GM12878 (cell line): Measurements from ENCODE around the gene LGALS4. TPM values are rescaled to one million over a fixed set of nuclear protein-coding genes. Genes with fewer than 3 reads are reported as not detected.

Source experiments
- ATF7 ChIP-seq: fragments of 450-650 bp; IDR thresholded peaks from 2 replicates; pipeline ENCODE4 v1.6.1; 2016; ENCODE audit warnings: low read depth, mild to moderate bottlenecking
- BCL3 ChIP-seq: IDR thresholded peaks from 2 replicates; pipeline ENCODE4 v1.6.1; 2011; ENCODE audit warnings: borderline replicate concordance, low read depth, mild to moderate bottlenecking, moderate library complexity, low read length; ENCODE audit not compliant: insufficient read depth, poor library complexity, severe bottlenecking
- CBX5 ChIP-seq: sonication (generic); IDR thresholded peaks from 2 replicates; pipeline ENCODE4 v1.6.1; 2016; ENCODE audit warnings: low read depth, moderate library complexity, mild to moderate bottlenecking, inconsistent platforms
- CHD1 ChIP-seq: IDR thresholded peaks from 2 replicates; pipeline ENCODE4 v1.6.1; 2012; ENCODE audit warnings: low read depth, low read length, improper control_type of control experiment
- EGR1 ChIP-seq, 2 experiments: IDR thresholded peaks; 1 replicate in 1 of 2; 2 replicates in 1 of 2; pipeline ENCODE4 v1.6.1; 2011 to 2012; ENCODE audit warnings: low read depth in 2 of 2, low read length in 2 of 2, borderline replicate concordance in 1 of 2, mild to moderate bottlenecking in 1 of 2, moderate library complexity in 1 of 2
- GATAD2B ChIP-seq: fragments of 450-650 bp; conservative IDR thresholded peaks from 2 replicates; pipeline ENCODE4 v1.6.1; 2017; ENCODE audit warnings: low read depth, mild to moderate bottlenecking, moderate library complexity
- HCFC1 ChIP-seq: fragments of 150-350 bp; IDR thresholded peaks from 2 replicates; pipeline ENCODE4 v1.6.1; 2014; ENCODE audit warnings: low read length
- HDAC6 ChIP-seq: fragments of 200-600 bp; sonication (generic); IDR thresholded peaks from one replicate; pipeline ENCODE4 v1.8.0; 2017; ENCODE audit warnings: antibody characterized with exemption; ENCODE audit not compliant: unreplicated experiment
- JUNB ChIP-seq: IDR thresholded peaks from 2 replicates; pipeline ENCODE4 v1.6.1; 2016; ENCODE audit warnings: antibody characterized with exemption, mild to moderate bottlenecking
- MAX ChIP-seq: IDR thresholded peaks from 2 replicates; pipeline ENCODE4 v1.6.1; 2012; ENCODE audit warnings: low read depth, low read length, improper control_type of control experiment
- MXI1 ChIP-seq: fragments of 150-350 bp; IDR thresholded peaks from 2 replicates; pipeline ENCODE4 v1.6.1; 2011; ENCODE audit warnings: low read depth, mild to moderate bottlenecking, inconsistent platforms, low read length, improper control_type of control experiment
- MYC ChIP-seq: IDR thresholded peaks from 2 replicates; pipeline ENCODE4 v1.6.1; 2011; ENCODE audit warnings: mild to moderate bottlenecking, low read length, moderate library complexity, inconsistent platforms; ENCODE audit not compliant: insufficient read depth, insufficient replicate concordance, insufficient read length, severe bottlenecking
- NBN ChIP-seq: fragments of 450-650 bp; IDR thresholded peaks from 2 replicates; pipeline ENCODE4 v1.6.1; 2016
- NFIC ChIP-seq: IDR thresholded peaks from 2 replicates; pipeline ENCODE4 v1.6.1; 2012; ENCODE audit warnings: low read depth, mild to moderate bottlenecking, inconsistent platforms, low read length, moderate library complexity
- NFXL1 ChIP-seq: fragments of 450-650 bp; IDR thresholded peaks from 2 replicates; pipeline ENCODE4 v1.6.1; 2017; ENCODE audit warnings: antibody characterized with exemption, mild to moderate bottlenecking, borderline replicate concordance
- NFYA ChIP-seq: IDR thresholded peaks from 2 replicates; pipeline ENCODE4 v1.6.1; 2011; ENCODE audit warnings: low read depth, mild to moderate bottlenecking, low read length, improper control_type of control experiment, borderline replicate concordance
- RB1 ChIP-seq: fragments of 450-650 bp; formaldehyde crosslinking; IDR thresholded peaks from 2 replicates; pipeline ENCODE4 v1.6.1; 2017; ENCODE audit warnings: mild to moderate bottlenecking, borderline replicate concordance
- RBBP5 ChIP-seq: fragments of 200-600 bp; sonication (generic); conservative IDR thresholded peaks from 2 replicates; pipeline ENCODE4 v1.6.1; 2016
- SUZ12 ChIP-seq: fragments of 200-600 bp; sonication (generic); IDR thresholded peaks from one replicate; pipeline ENCODE4 v1.6.1; 2018; ENCODE audit warnings: antibody characterized with exemption, mild to moderate bottlenecking; ENCODE audit not compliant: unreplicated experiment
- USF2 ChIP-seq: IDR thresholded peaks from 2 replicates; pipeline ENCODE4 v1.6.1; 2011; ENCODE audit warnings: low read depth, low read length, improper control_type of control experiment, borderline replicate concordance
- ZSCAN29 ChIP-seq: fragments of 450-650 bp; IDR thresholded peaks from 2 replicates; pipeline ENCODE4 v1.6.1; 2017; ENCODE audit warnings: mild to moderate bottlenecking, moderate library complexity
- polyA plus RNA-seq, 11 experiments: library from polyadenylated mRNA; depleted of rRNA in 4 of 11; unstranded in 6 of 11; stranded (reverse) in 5 of 11; fragments of >200 nt; fragmentation: Nextera tagmentation in 4 of 11; fragmentation: Illumina TruSeq in 1 of 11; extraction: Ambion mirVana in 4 of 11; extraction: Trizol in 1 of 11; gene quantifications; 1 replicate in 1 of 11; 2 replicates in 10 of 11; pipeline versions ENCODE4 v1.2.1 to v1.2.3, GENCODE V29; 2011 to 2016; ENCODE audit warnings: inconsistent platforms in 2 of 11, missing spikeins in 2 of 11, low read depth in 1 of 11
- total RNA-seq, 4 experiments: library from RNA; depleted of rRNA in 3 of 4; stranded (reverse); fragments of >200 nt in 3 of 4; fragmentation: Illumina TruSeq in 1 of 4; extraction: Trizol in 1 of 4; gene quantifications; 2 replicates each; pipeline versions ENCODE4 v1.2.1 to v1.2.3, GENCODE V29; 2013 to 2021

The LGALS4 gene
- total and polyA plus RNA-seq, 10 of the 15 experiments (the other 5 are each of a cell fraction or from before 2014, with no cell fraction given), result 0.13 to 2.1 (median 0.26) TPM; not detected in 4

GRCh38 chr19:38849860-38850435, 37.2 kb upstream of the LGALS4 start, which contains the start of gene HNRNPL (continued):
- TF ChIP-seq NFIC (no peak), HCFC1 (no peak; the same call in 1 of the 2 replicates), SUZ12 (no peak), HDAC6 (no peak), NFXL1 (no peak), ATF7 (peak; percentile 82), CBX5 (no peak), ZSCAN29 (no peak), NFYA (peak; percentile 66), USF2 (no peak), GATAD2B (no peak), EGR1 (IDR thresholded peaks at IDR 0.05; ENCODE audit: borderline replicate concordance in 1 of 2, low read depth in 2 of 2, low read length in 2 of 2) (no peak; a peak in 1 of 3 replicates), MYC (peak; percentile 74), MAX (no peak), CHD1 (no peak), RB1 (0 out of 2 replicates have a peak, but pooled peaks have one; percentile 10), BCL3 (no peak), NBN (peak; percentile 84), MXI1 (peak; percentile 7; the same call in 1 of the 2 replicates), JUNB (no peak), RBBP5 (no peak)
- TF ChIP-seq, all 136 proteins: peak for 47
